ENCODE results near the gene NUP153.

NUP153 gene

GRCh38 chr6:17705778-17706579 is 746 bp downstream of the NUP153 start:
- H3K27ac ChIP-seq, result peak overlapping the region; percentile 76
- no peak for TF ChIP-seq CTCF (conservative IDR thresholded peaks at IDR 0.05)

DNA sequence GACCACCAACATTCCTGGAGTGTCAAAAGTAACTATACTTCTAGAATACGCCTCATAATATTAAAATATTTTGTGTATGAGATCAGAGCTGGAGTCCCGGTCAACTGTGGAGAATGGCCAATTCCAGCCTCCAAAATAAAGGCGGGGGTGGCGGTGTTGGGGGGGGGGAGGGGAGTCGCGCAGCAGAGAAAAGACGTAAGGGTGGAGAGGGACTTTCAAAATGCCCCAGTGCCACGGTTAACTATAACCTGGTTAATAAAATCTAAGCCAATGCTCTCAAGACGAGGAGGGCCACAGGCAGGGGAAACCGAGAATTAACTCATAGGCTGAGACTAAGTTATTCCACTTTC is 1.3 kb downstream of the NUP153 start:
- peak overlapping the region; percentile 76 for H3K27ac ChIP-seq
- TF ChIP-seq CTCF (conservative IDR thresholded peaks at IDR 0.05), result no peak

- H3K27ac ChIP-seq, result no peak overlapping the region
- TF ChIP-seq CTCF (conservative IDR thresholded peaks at IDR 0.05), result no peak
These were observed 3.5 kb downstream of the NUP153 start for GRCh38 chr6:17703256-17703694.

GRCh38 chr6:17700421-17701416 is 6.0 kb downstream of the NUP153 start:
- TF ChIP-seq CTCF (conservative IDR thresholded peaks at IDR 0.05), result no peak
- H3K27ac ChIP-seq, result no peak overlapping the region

DNA sequence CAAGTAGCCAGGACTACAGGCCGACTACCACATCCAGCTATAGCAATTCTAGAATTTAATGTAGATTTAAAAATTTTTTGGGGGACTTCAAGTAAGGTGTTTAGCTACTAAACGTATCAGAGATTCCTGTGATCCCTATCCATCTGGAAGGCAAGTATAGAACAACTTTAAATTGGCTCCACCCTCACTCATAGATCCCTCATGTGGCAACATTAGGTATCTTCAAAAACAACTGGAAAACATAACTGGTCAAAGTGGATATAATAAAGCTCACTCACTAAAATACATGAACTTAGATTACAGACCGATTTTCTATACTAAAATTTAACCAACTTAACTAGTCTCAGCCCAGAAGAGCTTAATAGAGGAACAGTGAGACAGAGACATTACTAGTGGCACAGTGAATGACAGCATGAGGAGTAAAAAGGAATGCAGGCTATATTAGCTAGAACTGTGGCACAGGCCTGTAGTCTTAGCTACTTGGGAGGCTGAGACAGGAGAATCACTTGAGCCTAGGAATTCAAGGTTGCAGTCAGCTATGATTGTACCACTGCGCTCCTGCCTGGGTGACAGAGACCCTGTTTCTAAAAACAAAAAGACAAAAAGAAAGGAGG is 14.7 kb downstream of the NUP153 start:
- no peak for TF ChIP-seq CTCF (conservative IDR thresholded peaks at IDR 0.05)
- H3K27ac ChIP-seq, result no peak overlapping the region

DNA sequence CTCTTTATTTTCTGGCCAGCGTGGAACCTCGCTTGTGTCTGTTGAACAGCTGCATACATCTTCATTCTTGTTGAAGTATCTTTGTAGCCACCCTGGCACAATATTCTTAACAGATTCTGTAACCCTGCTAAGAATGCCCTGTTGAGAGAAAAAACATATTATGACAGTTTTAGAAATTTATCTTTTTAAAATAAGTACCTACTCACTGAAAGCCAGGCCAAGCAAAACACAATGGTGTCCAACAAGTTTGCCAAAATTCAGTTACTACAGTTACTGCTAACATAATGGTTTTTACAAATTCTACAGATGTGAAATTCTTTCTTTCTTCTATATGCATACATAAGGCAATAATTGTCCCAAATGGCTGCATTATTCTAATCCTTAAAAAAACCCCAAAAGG is 18.2 kb downstream of the NUP153 start:
- H3K27ac ChIP-seq, result no peak overlapping the region
- TF ChIP-seq CTCF (conservative IDR thresholded peaks at IDR 0.05), result no peak

DNA sequence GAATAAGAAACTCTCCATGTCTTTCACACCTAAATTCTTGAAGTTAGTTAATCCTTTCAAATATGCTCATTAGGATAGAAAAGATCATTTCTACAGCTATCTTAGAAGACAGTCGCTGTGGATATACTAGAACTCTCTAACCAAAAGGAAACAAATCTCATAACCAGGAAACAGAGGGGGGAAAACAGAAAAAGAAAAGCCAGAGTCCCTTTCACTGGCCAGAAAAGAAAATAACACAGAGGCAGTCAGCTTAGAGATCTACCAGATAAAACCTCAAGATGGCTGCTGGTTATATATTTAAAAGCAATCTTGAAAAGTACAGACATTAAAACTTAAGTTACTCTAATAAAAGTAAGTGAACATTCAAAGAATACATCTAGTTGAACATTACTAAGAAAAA is 19.6 kb downstream of the NUP153 start:
- no peak overlapping the region for H3K27ac ChIP-seq
- TF ChIP-seq CTCF (conservative IDR thresholded peaks at IDR 0.05), result no peak
